Ascending aorta (tissue), 2 donors: ENCODE measurements around the gene ASTL. TPM values are rescaled to one million over a fixed set of nuclear protein-coding genes. Genes with fewer than 3 reads are reported as not detected.

ENCODE experiments used
- DNase-seq, 2 donors: peaks; one replicate each; pipeline ENCODE4 v3.0.0-alpha.2; 2019; ENCODE audit warnings: low spot score in 2 of 2
- H3K27ac ChIP-seq, 2 donors: fragments of 200-600 bp; sonication (generic); one replicate each; pipeline ENCODE4 v1.5.1; 2016 to 2017; ENCODE audit warnings: mild to moderate bottlenecking in 1 of 2
- H3K27me3 ChIP-seq: fragments of 200-600 bp; sonication (generic); one replicate; pipeline ENCODE4 v1.5.1; 2017
- H3K36me3 ChIP-seq, 2 donors: fragments of 200-600 bp; sonication (generic); one replicate each; pipeline ENCODE4 v1.5.1; 2016
- H3K4me1 ChIP-seq, 2 donors: fragments of 200-600 bp; sonication (generic); one replicate each; pipeline ENCODE4 v1.5.1; 2016 to 2017; ENCODE audit warnings: mild to moderate bottlenecking in 1 of 2
- H3K4me3 ChIP-seq, 2 donors: fragments of 200-600 bp; sonication (generic); one replicate each; pipeline ENCODE4 v1.5.1; 2016 to 2017; ENCODE audit warnings: mild to moderate bottlenecking in 1 of 2
- H3K9me3 ChIP-seq, 2 donors: fragments of 200-600 bp; sonication (generic); one replicate each; pipeline ENCODE4 v1.5.1; 2016
- intact Hi-C: fragments of 100-400 bp; cut with DNase I; formaldehyde crosslinking; loops from one replicate; pipeline ENCODE4 v1.15.1; 2023
- total RNA-seq: library from RNA; depleted of rRNA; stranded (reverse); fragments of >200 nt; gene quantifications from one replicate; pipeline ENCODE4 v1.1.0, GENCODE V29; 2016
- TF ChIP-seq, protein P1 (sequence below), 3 experiments: fragments of 200-600 bp in 2 of 3; fragments of 450-650 bp in 1 of 3; sonication (generic) in 2 of 3; IDR thresholded peaks; one replicate each; pipeline ENCODE4 v1.5.1; 2016 to 2019; ENCODE audit warnings: antibody characterized with exemption in 3 of 3, mild to moderate bottlenecking in 1 of 3, moderate library complexity in 1 of 3

ASTL gene
- total RNA-seq, 1 donor from 2014 or later: not detected

DNA sequence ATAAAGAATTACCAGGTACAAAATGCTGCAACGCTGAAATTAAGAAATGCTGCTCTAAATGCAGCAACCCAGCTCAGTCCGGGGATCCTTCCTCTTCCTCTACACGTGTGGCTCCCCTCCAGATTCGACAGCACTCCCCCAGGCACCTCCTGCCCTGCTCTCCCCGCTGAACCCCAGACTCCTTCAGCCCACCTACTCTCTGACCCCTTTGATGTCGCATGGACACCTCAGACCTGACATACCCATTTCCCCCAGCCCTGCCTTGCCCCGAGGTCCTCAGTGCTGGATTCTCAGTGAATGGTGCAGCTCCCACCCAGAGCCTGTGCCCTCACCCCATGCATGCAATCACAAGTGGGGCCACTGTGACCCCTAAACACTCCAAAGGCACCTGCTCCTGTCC lies 17.3 kb downstream of the ASTL start:
- H3K9me3 ChIP-seq: no peaks in the 10 kb centered on the region
- H3K36me3 ChIP-seq: no peaks in the 10 kb centered on the region
- intact Hi-C loops: no loop called here
- TF ChIP-seq, protein P1, sequence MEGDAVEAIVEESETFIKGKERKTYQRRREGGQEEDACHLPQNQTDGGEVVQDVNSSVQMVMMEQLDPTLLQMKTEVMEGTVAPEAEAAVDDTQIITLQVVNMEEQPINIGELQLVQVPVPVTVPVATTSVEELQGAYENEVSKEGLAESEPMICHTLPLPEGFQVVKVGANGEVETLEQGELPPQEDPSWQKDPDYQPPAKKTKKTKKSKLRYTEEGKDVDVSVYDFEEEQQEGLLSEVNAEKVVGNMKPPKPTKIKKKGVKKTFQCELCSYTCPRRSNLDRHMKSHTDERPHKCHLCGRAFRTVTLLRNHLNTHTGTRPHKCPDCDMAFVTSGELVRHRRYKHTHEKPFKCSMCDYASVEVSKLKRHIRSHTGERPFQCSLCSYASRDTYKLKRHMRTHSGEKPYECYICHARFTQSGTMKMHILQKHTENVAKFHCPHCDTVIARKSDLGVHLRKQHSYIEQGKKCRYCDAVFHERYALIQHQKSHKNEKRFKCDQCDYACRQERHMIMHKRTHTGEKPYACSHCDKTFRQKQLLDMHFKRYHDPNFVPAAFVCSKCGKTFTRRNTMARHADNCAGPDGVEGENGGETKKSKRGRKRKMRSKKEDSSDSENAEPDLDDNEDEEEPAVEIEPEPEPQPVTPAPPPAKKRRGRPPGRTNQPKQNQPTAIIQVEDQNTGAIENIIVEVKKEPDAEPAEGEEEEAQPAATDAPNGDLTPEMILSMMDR (IDR thresholded peaks at IDR 0.05): no peak
- peaks cover 0 to 4% of the 10 kb centered on the region in 2 donors for H3K4me1 ChIP-seq
- no peak overlapping the region for H3K27ac ChIP-seq
- H3K27me3 ChIP-seq: peaks cover 7% of the 10 kb centered on the region
- no peak overlapping the region for H3K4me3 ChIP-seq
- no peak for DNase-seq

DNA sequence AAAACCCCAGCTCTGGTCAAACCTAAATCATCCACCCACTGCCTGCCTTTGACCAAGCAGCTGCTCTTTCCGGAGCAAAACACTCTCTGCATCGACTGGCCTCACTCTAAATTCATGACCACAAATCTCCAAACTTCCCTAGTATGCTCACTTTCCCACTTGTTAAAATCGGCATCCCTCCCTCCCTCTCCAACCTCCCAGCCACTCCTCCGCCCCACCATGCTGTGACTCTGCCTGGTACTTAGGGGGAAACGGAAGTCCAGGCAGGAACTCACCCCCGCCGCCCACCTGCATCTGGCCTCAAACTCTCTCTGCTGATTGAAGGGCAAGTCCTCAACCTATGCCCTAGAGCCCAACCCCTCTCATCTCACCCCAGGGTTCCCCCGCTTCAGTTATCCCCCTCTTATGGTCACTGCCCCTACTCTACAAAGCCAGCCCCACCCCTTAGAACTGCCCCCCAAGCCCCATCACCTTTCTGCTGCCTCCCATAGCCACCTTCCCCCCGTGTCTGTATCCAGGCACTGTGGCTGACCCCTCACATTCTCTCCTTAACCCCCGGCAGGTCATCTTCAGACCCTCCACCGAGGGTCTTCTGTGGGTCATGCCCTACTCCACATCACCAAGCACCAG lies 18.1 kb downstream of the ASTL start:
- H3K9me3 ChIP-seq: no peaks in the 10 kb centered on the region
- H3K27me3 ChIP-seq: peaks cover 7% of the 10 kb centered on the region
- H3K4me3 ChIP-seq: no peak overlapping the region
- intact Hi-C loops: no loop called here
- H3K36me3 ChIP-seq: no peaks in the 10 kb centered on the region
- DNase-seq: no peak
- H3K4me1 ChIP-seq: peaks cover 0 to 4% of the 10 kb centered on the region in 2 donors
- TF ChIP-seq, protein P1 (IDR thresholded peaks at IDR 0.05): no peak
- H3K27ac ChIP-seq: no peak overlapping the region

DNA sequence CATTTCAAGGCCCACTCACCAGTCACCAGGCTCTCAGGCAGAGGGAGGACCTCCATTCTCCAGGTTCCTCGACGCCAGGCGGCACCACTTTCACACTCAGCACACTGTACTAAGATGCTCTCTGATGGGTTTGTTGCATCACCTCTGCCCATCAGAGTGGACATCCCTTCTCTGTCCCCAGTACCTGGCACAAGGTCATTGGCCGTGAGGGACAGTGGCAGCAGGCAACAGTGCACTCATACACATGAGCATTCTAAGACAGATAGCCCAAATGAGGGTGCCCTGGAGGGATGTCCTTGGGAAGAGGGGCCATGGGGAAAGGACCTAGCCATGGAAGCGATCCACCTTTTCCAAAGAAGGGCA lies 18.9 kb downstream of the ASTL start:
- TF ChIP-seq, protein P1 (IDR thresholded peaks at IDR 0.05): no peak
- intact Hi-C loops: loop anchor here (10.0 kb wide), 2 partner anchors 55 to 95 kb away; no protein-coding TSS in a partner anchor
- H3K27me3 ChIP-seq: peaks cover 7% of the 10 kb centered on the region
- no peaks in the 10 kb centered on the region for H3K36me3 ChIP-seq
- DNase-seq: no peak
- H3K27ac ChIP-seq: no peak overlapping the region
- no peaks in the 10 kb centered on the region for H3K9me3 ChIP-seq
- H3K4me1 ChIP-seq: peaks cover 0 to 4% of the 10 kb centered on the region in 2 donors
- no peak overlapping the region for H3K4me3 ChIP-seq

DNA sequence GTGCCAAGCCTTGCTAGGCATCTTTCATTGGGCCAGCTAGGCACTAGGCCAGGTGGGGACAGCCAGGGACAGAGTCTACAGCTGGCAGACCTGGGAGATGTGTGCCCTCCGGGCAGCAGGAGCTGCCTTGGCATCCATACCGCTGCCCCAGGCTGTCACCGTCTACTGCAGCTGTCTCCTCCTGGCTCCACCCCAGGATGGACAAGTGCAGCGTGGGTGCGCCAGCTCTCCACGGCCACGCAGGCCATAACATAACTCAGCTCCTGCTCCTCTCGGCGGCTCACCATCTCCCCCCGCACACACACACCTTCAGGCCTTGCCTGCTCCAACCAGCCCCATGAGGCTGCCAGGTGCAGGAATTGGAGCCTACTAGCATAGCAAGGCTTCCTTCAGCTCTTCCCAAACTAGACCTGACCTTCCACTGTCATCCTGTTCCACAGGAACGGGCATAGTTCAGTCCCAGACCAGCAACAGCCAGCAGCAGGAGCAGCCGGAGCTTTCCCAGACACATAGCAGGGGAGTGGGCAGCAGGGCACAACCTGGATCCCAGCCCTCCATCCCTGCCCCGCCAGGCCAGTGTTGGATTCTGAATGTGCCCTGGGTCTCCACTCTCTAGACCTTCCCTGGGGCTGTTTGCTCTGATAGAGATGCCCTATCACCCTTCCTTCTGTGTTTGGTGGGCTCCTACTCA lies 19.5 kb downstream of the ASTL start:
- intact Hi-C loops: loop anchor here (10.0 kb wide), 2 partner anchors 56 to 94 kb away; no protein-coding TSS in a partner anchor
- no peak for DNase-seq
- Histone ChIP-seq H3K4me3 (no peak overlapping the region), H3K36me3 (no peaks in the 10 kb centered on the region), H3K4me1 (peaks cover 0 to 4% of the 10 kb centered on the region in 2 donors), H3K27ac (no peak overlapping the region), H3K9me3 (no peaks in the 10 kb centered on the region), H3K27me3 (peaks cover 7% of the 10 kb centered on the region)
- TF ChIP-seq, protein P1 (IDR thresholded peaks at IDR 0.05): no peak

DNA sequence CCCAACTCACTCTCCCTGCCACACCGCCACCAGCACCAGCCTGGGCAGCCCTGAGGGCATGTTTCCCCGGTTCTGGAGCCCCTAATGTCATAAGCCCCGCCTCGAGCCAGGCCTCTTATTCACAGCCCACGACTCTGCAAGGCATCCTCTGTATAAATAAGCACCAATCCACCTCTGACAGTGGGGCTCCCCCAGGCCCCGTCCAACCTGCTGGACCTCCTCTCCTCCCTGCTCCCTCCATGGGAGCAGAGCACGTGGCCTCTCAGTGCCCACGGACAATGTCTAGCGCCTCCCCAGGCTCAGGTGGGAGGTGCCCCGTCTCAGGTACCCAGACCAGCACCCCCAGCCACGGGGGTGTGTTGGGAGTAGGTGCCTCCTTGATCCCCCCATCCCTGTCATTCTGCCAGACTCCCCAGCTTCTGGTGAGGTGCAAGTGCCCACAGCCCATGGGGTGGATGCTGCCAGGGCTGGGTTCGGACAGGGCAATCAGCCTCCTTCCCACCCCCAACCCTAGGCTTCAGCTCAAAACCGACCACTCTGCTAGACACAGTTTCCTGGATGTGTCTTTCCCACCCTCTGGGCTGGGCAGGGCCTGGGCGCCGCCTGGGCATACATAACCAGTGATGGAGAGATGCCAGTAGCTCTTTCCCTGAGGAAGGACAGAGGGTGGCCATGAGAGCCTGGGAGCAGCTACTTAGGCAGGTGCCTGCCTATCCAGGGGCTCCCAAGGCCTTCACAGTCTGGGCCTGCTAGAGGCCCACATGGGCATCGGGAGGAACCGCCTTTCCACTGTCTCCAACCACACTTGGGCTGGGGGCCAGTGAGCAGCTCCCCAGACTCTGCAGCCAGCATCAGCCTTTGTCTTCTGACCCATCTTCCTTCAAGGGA lies 20.4 kb downstream of the ASTL start:
- Histone ChIP-seq H3K4me3 (peak overlapping the region in 1 of 2 donors; percentile 78), H3K27ac (no peak overlapping the region), H3K4me1 (peaks cover 0 to 4% of the 10 kb centered on the region in 2 donors), H3K36me3 (no peaks in the 10 kb centered on the region), H3K27me3 (peaks cover 7% of the 10 kb centered on the region), H3K9me3 (no peaks in the 10 kb centered on the region)
- intact Hi-C loops: loop anchor here (1.0 to 10.0 kb wide), 3 partner anchors 57 to 125 kb away; no protein-coding TSS in a partner anchor
- TF ChIP-seq, protein P1 (IDR thresholded peaks at IDR 0.05): no peak
- DNase-seq: no peak
